Aorta (tissue), 5 donors: ENCODE measurements around the gene ERBIN. TPM values are rescaled to one million over a fixed set of nuclear protein-coding genes. Genes with fewer than 3 reads are reported as not detected.
"Not testable (repeated sequence)": the region's sequence is repeated elsewhere in the genome, so short reads cannot be mapped to it uniquely, and the experiment has no call there.

Source experiments
- ATAC-seq: fragments of 200-7000 bp; cut with Tn5 transposase; one replicate; pipeline ENCODE4 v1.9.1; 2022; ENCODE audit warnings: moderate library complexity; ENCODE audit not compliant: low FRiP score
- DNase-seq, 2 donors: peaks; one replicate each; pipeline ENCODE4 v3.0.0-alpha.2; 2020
- H3K27ac ChIP-seq, 2 donors: one replicate each; pipeline ENCODE4 v1.5.1; 2013; ENCODE audit warnings: low read length in 2 of 2, mild to moderate bottlenecking in 2 of 2, moderate library complexity in 2 of 2, control low read depth in 1 of 2, inconsistent platforms in 1 of 2, low read depth in 1 of 2
- H3K27me3 ChIP-seq, 2 donors: one replicate each; pipeline ENCODE4 v1.6.1; 2013; ENCODE audit warnings: control low read depth in 1 of 2, low read length in 1 of 2, mild to moderate bottlenecking in 1 of 2, moderate library complexity in 1 of 2; ENCODE audit not compliant: insufficient read depth in 2 of 2, control insufficient read depth in 1 of 2
- H3K36me3 ChIP-seq, 2 donors: one replicate each; pipeline ENCODE4 v1.6.1; 2013; ENCODE audit warnings: control low read depth in 1 of 2, low read length in 1 of 2, mild to moderate bottlenecking in 1 of 2; ENCODE audit not compliant: insufficient read depth in 2 of 2, control insufficient read depth in 1 of 2
- H3K4me1 ChIP-seq, 2 donors: one replicate each; pipeline ENCODE4 v1.6.1; 2013; ENCODE audit warnings: low read length in 2 of 2, control low read depth in 1 of 2, mild to moderate bottlenecking in 1 of 2, moderate library complexity in 1 of 2; ENCODE audit not compliant: insufficient read depth in 2 of 2, control insufficient read depth in 1 of 2
- H3K4me3 ChIP-seq, 2 donors: one replicate each; pipeline ENCODE4 v1.5.1; 2013; ENCODE audit warnings: low read length in 2 of 2, control low read depth in 1 of 2, mild to moderate bottlenecking in 1 of 2
- H3K9me3 ChIP-seq: one replicate; pipeline ENCODE4 v1.6.1; 2013; ENCODE audit warnings: mild to moderate bottlenecking, low read length; ENCODE audit not compliant: control insufficient read depth
- WGBS, 2 donors: extraction: QIAGEN DNeasy Blood & Tissue Kit; methylation state at CpG; one replicate each; pipeline ENCODE4 v1.1.7; 2013; 5-methylcytosine and 5-hydroxymethylcytosine counted together
- intact Hi-C, 2 donors: fragments of 100-400 bp; cut with DNase I; formaldehyde crosslinking; loops; one replicate each; pipeline versions ENCODE4 v1.14.2 to v1.15.0; 2022
- long read RNA-seq, 2 donors: library from polyadenylated mRNA; unstranded; transcript quantifications; one replicate each; pipeline ENCODE4 v2.0.0, GENCODE V29; 2020 to 2021
- polyA plus RNA-seq, 2 donors: library from polyadenylated mRNA; stranded (reverse); fragments of 200-250 nt; gene quantifications; one replicate each; pipeline ENCODE4 v1.2.3, GENCODE V29; 2013
- total RNA-seq, 2 donors: library from RNA; stranded (reverse); fragmentation: NEBNext Ultra II Directional; extraction: Animal tissue kit (Norgen Biotek cat#: 25700); gene quantifications; one replicate each; pipeline ENCODE4 v1.2.1, GENCODE V29; 2021
- donor health status: healthy with polysubstance abuse.
- donor health status: Bipolar disorder and iron deficiency.
- donor health status: DM: no; HTN: no; CAD: no.
- donor health status: DM: no; HTN: no; CAD: no.
- donor health status: DM: yes; HTN: yes; CAD: no.

The ERBIN gene
- total RNA-seq (10 to 100 TPM; 64.0 to 78.6 TPM), polyA plus RNA-seq (10 to 100 TPM; 15.2 to 17.2 TPM)
- long read RNA-seq, donor 1, partial matches to known transcripts = 12 of 27 reads
- long read RNA-seq, donor 1, other reads (novel, unspliced or antisense) = 14 of 27 reads
- long read RNA-seq, donor 2, full-length matches to known transcripts = 4 of 25 reads
- long read RNA-seq, donor 2, partial matches to known transcripts = 6 of 25 reads
- long read RNA-seq, donor 2, other reads (novel, unspliced or antisense) = 15 of 25 reads

- Histone ChIP-seq H3K9me3 (no peaks in the 10 kb centered on the region), H3K36me3 (no peaks in the 10 kb centered on the region), H3K4me1 (no peaks in the 10 kb centered on the region), H3K27me3 (no peaks in the 10 kb centered on the region), H3K27ac (peak within 1 kb of the TSS; percentile 94 to 98), H3K4me3 (peak within 1 kb of the TSS; percentile 69 to 95)
- intact Hi-C loops = loop anchor here (2.0 to 10.0 kb wide), 5 partner anchors 88 to 302 kb away; partner anchors contain the start of genes NLN (in 1 of the 2), SGTB (in 1 of the 2), SHLD3 (in 1 of the 2) and SREK1 (in 1 of the 2)
- 0% methylated on average over 33 to 45 of the region's 45 CpGs for WGBS, 2 donors
- ATAC-seq = peak; percentile 83
- peak; percentile 88 to 92 for DNase-seq
Observed at GRCh38 chr5:65926276-65926783, at the start of gene ERBIN. Gene ERBIN (plus strand): TSS chr5:65926575. CDS start chr5:65992719, 66,144 bp downstream.

- Histone ChIP-seq H3K4me1 (no peaks in the 10 kb centered on the region), H3K27me3 (peaks cover 0 to 3% of the 10 kb centered on the region in 2 donors), H3K27ac (no peak overlapping the region), H3K4me3 (no peak overlapping the region), H3K36me3 (no peaks in the 10 kb centered on the region), H3K9me3 (peaks cover 2% of the 10 kb centered on the region)
- intact Hi-C loops = no loop called here
- DNase-seq = no peak
- ATAC-seq = no peak
- WGBS, 2 donors = 89 to 92% methylated on average over 4 of the region's 4 CpGs
Observed at GRCh38 chr5:65876970-65877369, 49.4 kb upstream of the ERBIN start.

- H3K27me3 ChIP-seq, H3K4me3 ChIP-seq, H3K27ac ChIP-seq, DNase-seq, H3K36me3 ChIP-seq, intact Hi-C loops, ATAC-seq, H3K9me3 ChIP-seq, H3K4me1 ChIP-seq: not testable (repeated sequence)
- WGBS, 2 donors = 88 to 90% methylated on average over 8 of the region's 8 CpGs
Observed at GRCh38 chr5:65879668-65880256, 46.6 kb upstream of the ERBIN start.

GRCh38 chr5:65880496-65881072 is 45.8 kb upstream of the ERBIN start:
- H3K36me3 ChIP-seq = no peaks in the 10 kb centered on the region
- intact Hi-C loops = no loop called here
- no peaks in the 10 kb centered on the region for H3K4me1 ChIP-seq
- no peak overlapping the region for H3K27ac ChIP-seq
- DNase-seq = no peak
- peaks cover 0 to 3% of the 10 kb centered on the region in 2 donors for H3K27me3 ChIP-seq
- no peak overlapping the region for H3K4me3 ChIP-seq
- WGBS, 2 donors = 40 to 43% methylated on average over 3 of the region's 3 CpGs
- no peak for ATAC-seq
- peaks cover 5% of the 10 kb centered on the region for H3K9me3 ChIP-seq

- no peak overlapping the region for H3K4me3 ChIP-seq
- H3K27me3 ChIP-seq = peaks cover 0 to 3% of the 10 kb centered on the region in 2 donors
- ATAC-seq = no peak
- peaks cover 5% of the 10 kb centered on the region for H3K9me3 ChIP-seq
- no peaks in the 10 kb centered on the region for H3K36me3 ChIP-seq
- no peak for DNase-seq
- H3K27ac ChIP-seq = no peak overlapping the region
- H3K4me1 ChIP-seq = no peaks in the 10 kb centered on the region
- intact Hi-C loops = no loop called here
- WGBS, 2 donors = 91 to 95% methylated on average over 2 of the region's 2 CpGs
Observed at GRCh38 chr5:65882278-65882677, 44.1 kb upstream of the ERBIN start.

- 80 to 86% methylated on average over 4 of the region's 4 CpGs for WGBS, 2 donors
- no peaks in the 10 kb centered on the region for H3K4me1 ChIP-seq
- no peak overlapping the region for H3K27ac ChIP-seq
- no peak for DNase-seq
- ATAC-seq = no peak
- intact Hi-C loops = no loop called here
- peaks cover 3% of the 10 kb centered on the region for H3K9me3 ChIP-seq
- H3K36me3 ChIP-seq = no peaks in the 10 kb centered on the region
- peaks cover 0 to 2% of the 10 kb centered on the region in 2 donors for H3K27me3 ChIP-seq
- no peak overlapping the region for H3K4me3 ChIP-seq
Observed at GRCh38 chr5:65883461-65883860, 42.9 kb upstream of the ERBIN start.

GRCh38 chr5:65886387-65886786 is 40.0 kb upstream of the ERBIN start:
- Histone ChIP-seq H3K27ac (no peak overlapping the region), H3K4me3 (no peak overlapping the region), H3K36me3 (no peaks in the 10 kb centered on the region), H3K9me3 (peaks cover 3% of the 10 kb centered on the region), H3K27me3 (peaks cover 0 to 2% of the 10 kb centered on the region in 2 donors), H3K4me1 (no peaks in the 10 kb centered on the region)
- ATAC-seq (no peak), DNase-seq (no peak)
- 62 to 64% methylated on average over 7 of the region's 7 CpGs for WGBS, 2 donors
- intact Hi-C loops = no loop called here

- 94 to 96% methylated on average over 2 of the region's 2 CpGs for WGBS, 2 donors
- H3K9me3 ChIP-seq, H3K27ac ChIP-seq, ATAC-seq, DNase-seq, H3K4me3 ChIP-seq, H3K36me3 ChIP-seq, H3K4me1 ChIP-seq, intact Hi-C loops, H3K27me3 ChIP-seq: not testable (repeated sequence)
Observed at GRCh38 chr5:65892024-65892423, 34.4 kb upstream of the ERBIN start.
